HUES6 (cell line): ENCODE data around the gene FCHSD2.

Experiments used
- H3K27ac ChIP-seq: 2 replicates; pipeline ENCODE4 v1.7.0; 2013; ENCODE audit warnings: low read depth, mild to moderate bottlenecking, low read length, inconsistent platforms
- H3K27me3 ChIP-seq: 2 replicates; pipeline ENCODE4 v1.6.1; 2013; ENCODE audit warnings: low read length; ENCODE audit not compliant: control insufficient read depth, insufficient read depth
- H3K36me3 ChIP-seq: 2 replicates; pipeline ENCODE4 v1.6.1; 2013; ENCODE audit warnings: low read length; ENCODE audit not compliant: control insufficient read depth, insufficient read depth
- H3K4me1 ChIP-seq: 2 replicates; pipeline ENCODE4 v1.6.1; 2013; ENCODE audit warnings: low read length; ENCODE audit not compliant: control insufficient read depth, insufficient read depth
- H3K4me3 ChIP-seq: 2 replicates; pipeline ENCODE4 v1.5.1; 2013; ENCODE audit warnings: low read depth, low read length
- H3K9ac ChIP-seq: one replicate; pipeline ENCODE4 v1.6.1; 2013; ENCODE audit warnings: mild to moderate bottlenecking, low read length
- H3K9me3 ChIP-seq: 2 replicates; pipeline ENCODE4 v1.6.1; 2013; ENCODE audit warnings: low read depth, low read length; ENCODE audit not compliant: control insufficient read depth, insufficient read depth

FCHSD2 gene

DNA sequence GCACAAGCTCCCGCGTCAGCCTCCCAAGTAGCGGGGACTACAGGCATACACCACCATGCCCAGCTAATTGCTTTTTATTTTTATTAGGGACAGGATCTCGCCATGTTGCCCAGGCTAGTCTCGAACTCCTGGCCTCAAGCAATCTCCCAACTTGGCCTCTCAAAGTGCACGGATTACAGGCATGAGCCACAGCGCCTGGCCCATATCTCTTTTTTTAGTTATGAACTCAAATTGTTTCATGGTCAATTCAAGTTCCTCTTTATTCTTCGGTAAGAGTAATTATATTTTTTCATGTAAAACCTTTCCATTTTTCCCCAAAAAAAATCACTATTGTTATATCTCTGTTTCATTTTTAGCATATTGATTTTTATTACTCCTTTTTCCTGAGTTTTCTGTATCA is 25.5 kb downstream of the FCHSD2 start:
- Histone ChIP-seq H3K4me3 (no peak overlapping the region), H3K4me1 (no peaks in the 10 kb centered on the region), H3K27ac (no peak overlapping the region), H3K27me3 (no peaks in the 10 kb centered on the region), H3K9me3 (no peaks in the 10 kb centered on the region), H3K9ac (no peak overlapping the region), H3K36me3 (no peaks in the 10 kb centered on the region)

GRCh38 chr11:73114835-73115220 is 27.3 kb downstream of the FCHSD2 start:
- no peak overlapping the region for H3K4me3 ChIP-seq
- H3K36me3 ChIP-seq: no peaks in the 10 kb centered on the region
- no peak overlapping the region for H3K9ac ChIP-seq
- no peaks in the 10 kb centered on the region for H3K9me3 ChIP-seq
- H3K4me1 ChIP-seq: no peaks in the 10 kb centered on the region
- H3K27ac ChIP-seq: no peak overlapping the region
- no peaks in the 10 kb centered on the region for H3K27me3 ChIP-seq

GRCh38 chr11:73114110-73114834 is 27.8 kb downstream of the FCHSD2 start:
- H3K36me3 ChIP-seq: no peaks in the 10 kb centered on the region
- H3K27ac ChIP-seq: no peak overlapping the region
- no peaks in the 10 kb centered on the region for H3K4me1 ChIP-seq
- H3K9ac ChIP-seq: no peak overlapping the region
- H3K27me3 ChIP-seq: no peaks in the 10 kb centered on the region
- H3K4me3 ChIP-seq: no peak overlapping the region
- no peaks in the 10 kb centered on the region for H3K9me3 ChIP-seq

- H3K4me3 ChIP-seq: no peak overlapping the region
- no peak overlapping the region for H3K9ac ChIP-seq
- no peaks in the 10 kb centered on the region for H3K27me3 ChIP-seq
- no peaks in the 10 kb centered on the region for H3K4me1 ChIP-seq
- H3K36me3 ChIP-seq: no peaks in the 10 kb centered on the region
- H3K27ac ChIP-seq: no peak overlapping the region
- H3K9me3 ChIP-seq: no peaks in the 10 kb centered on the region
Observed at GRCh38 chr11:73113426-73113825, 28.7 kb downstream of the FCHSD2 start.

GRCh38 chr11:73107597-73107996 is 34.5 kb downstream of the FCHSD2 start:
- no peak overlapping the region for H3K9ac ChIP-seq
- no peaks in the 10 kb centered on the region for H3K27me3 ChIP-seq
- no peak overlapping the region for H3K4me3 ChIP-seq
- H3K36me3 ChIP-seq: no peaks in the 10 kb centered on the region
- no peaks in the 10 kb centered on the region for H3K4me1 ChIP-seq
- H3K9me3 ChIP-seq: no peaks in the 10 kb centered on the region; the same call in 1 of the 2 replicates
- H3K27ac ChIP-seq: no peak overlapping the region

- Histone ChIP-seq H3K9ac (no peak overlapping the region), H3K4me1 (no peaks in the 10 kb centered on the region), H3K27ac (no peak overlapping the region), H3K4me3 (no peak overlapping the region), H3K27me3 (no peaks in the 10 kb centered on the region), H3K9me3 (no peaks in the 10 kb centered on the region; the same call in 1 of the 2 replicates), H3K36me3 (no peaks in the 10 kb centered on the region)
Observed at GRCh38 chr11:73106347-73106746, 35.8 kb downstream of the FCHSD2 start.

- no peak overlapping the region for H3K27ac ChIP-seq
- H3K9ac ChIP-seq: no peak overlapping the region
- H3K4me1 ChIP-seq: peaks cover 7% of the 10 kb centered on the region
- H3K36me3 ChIP-seq: no peaks in the 10 kb centered on the region
- H3K27me3 ChIP-seq: no peaks in the 10 kb centered on the region
- no peak overlapping the region for H3K4me3 ChIP-seq
- no peaks in the 10 kb centered on the region; the same call in 1 of the 2 replicates for H3K9me3 ChIP-seq
Observed at GRCh38 chr11:73100578-73100977, 41.5 kb downstream of the FCHSD2 start.

DNA sequence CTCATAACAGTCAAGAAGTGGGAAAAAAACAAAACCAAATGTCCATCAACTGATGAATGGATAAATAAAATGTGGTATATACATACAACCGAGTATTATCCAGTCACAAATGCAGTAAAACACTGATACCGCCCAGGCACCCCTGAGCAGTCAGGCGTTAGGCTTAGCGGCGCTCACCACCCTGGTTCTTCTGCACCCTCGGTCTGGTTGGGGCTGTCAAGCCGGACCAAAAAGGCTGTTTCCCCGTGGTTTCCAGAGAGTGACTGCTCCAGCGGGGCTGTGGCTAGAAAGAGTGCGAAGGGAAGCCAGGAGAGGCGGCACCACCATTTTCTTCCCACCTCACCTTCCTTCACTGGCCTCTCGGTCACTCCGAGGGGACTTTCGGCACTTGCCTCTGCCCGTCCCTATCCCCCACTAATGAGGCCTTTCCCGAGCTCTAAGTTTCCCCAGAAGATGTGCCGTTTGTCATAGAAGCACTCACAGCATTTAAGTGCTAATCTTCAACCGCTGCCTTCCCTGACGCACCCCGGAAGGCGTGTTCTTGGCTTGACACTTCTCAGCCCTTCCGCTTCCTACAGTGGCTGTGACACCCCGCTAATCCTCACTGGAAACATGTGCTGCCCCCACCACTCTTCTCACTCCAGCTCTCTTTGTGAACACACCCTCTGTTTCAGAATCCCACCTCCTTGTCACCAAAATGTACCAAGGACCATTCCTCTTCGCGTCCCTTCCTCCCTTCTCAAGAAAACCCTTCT is 42.4 kb downstream of the FCHSD2 start:
- no peaks in the 10 kb centered on the region for H3K27me3 ChIP-seq
- no peak overlapping the region for H3K4me3 ChIP-seq
- no peaks in the 10 kb centered on the region; the same call in 1 of the 2 replicates for H3K9me3 ChIP-seq
- H3K36me3 ChIP-seq: no peaks in the 10 kb centered on the region
- H3K9ac ChIP-seq: no peak overlapping the region
- H3K27ac ChIP-seq: no peak overlapping the region
- H3K4me1 ChIP-seq: peaks cover 7% of the 10 kb centered on the region

DNA sequence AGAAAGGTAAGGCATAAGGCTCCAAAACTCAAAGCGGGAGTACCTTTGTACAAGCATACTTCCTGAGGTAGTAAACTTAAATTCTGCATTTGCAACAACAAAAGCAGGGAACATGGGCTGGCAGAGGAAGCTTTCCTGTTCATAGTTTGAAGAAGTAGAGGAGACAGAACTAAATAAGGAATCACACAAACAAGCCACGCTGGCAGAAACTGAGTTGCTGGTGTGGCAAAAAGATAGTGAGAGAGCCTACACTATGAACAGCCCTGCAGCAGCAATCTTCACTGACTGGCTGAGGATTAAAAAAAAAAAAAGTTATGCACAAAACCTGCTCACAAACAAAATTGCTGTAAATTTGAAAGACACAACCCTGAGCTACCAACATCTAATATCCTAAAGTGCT is 46.5 kb downstream of the FCHSD2 start:
- no peaks in the 10 kb centered on the region for H3K27me3 ChIP-seq
- H3K9me3 ChIP-seq: no peaks in the 10 kb centered on the region
- H3K4me1 ChIP-seq: peaks cover 7% of the 10 kb centered on the region
- no peaks in the 10 kb centered on the region for H3K36me3 ChIP-seq
- no peak overlapping the region for H3K9ac ChIP-seq
- no peak overlapping the region for H3K27ac ChIP-seq
- H3K4me3 ChIP-seq: no peak overlapping the region

DNA sequence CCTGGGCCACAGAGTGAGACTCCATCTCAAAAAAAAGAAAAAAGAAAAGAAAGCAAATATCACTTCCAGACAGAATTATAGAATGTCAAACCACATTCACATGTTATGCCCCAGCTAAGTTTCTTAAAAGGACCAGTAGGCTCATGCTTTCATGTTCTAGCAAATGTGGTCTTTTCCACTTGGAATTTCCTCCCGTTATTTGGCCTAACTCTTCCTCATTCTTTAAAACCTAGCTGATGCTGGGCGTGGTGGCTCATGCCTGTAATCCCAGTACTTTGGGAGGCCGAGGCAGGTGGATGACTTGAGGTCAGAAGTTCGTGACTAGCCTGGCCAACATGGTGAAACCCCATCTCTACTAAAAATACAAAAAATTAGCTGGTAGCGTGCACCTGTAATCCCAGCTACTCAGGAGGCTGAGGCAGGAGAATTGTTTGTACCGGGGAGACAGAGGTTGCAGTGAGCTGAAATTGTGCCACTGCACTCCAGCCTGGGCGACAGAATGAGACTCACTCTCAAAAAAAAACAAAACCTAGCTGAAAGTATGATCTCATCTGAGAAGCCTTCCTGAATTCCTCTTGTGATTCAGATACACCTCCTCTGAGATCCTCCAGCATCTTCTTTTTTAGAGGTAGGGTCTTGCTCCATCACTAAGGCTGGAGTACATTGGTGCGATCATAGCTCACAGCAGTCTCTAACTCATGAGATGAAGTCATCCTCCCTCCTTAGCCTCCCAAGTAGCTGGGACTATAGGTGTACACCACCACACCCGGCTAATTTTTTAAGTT is 50.4 kb downstream of the FCHSD2 start:
- Histone ChIP-seq H3K4me3 (no peak overlapping the region), H3K9me3 (no peaks in the 10 kb centered on the region), H3K27me3 (no peaks in the 10 kb centered on the region), H3K9ac (no peak overlapping the region), H3K4me1 (no peaks in the 10 kb centered on the region), H3K27ac (no peak overlapping the region), H3K36me3 (no peaks in the 10 kb centered on the region)

- Histone ChIP-seq H3K27ac (no peak overlapping the region), H3K9ac (no peak overlapping the region), H3K36me3 (no peaks in the 10 kb centered on the region), H3K27me3 (no peaks in the 10 kb centered on the region), H3K9me3 (no peaks in the 10 kb centered on the region), H3K4me3 (no peak overlapping the region), H3K4me1 (no peaks in the 10 kb centered on the region)
Observed at GRCh38 chr11:73087730-73088129, 54.4 kb downstream of the FCHSD2 start.
